Measurements from ENCODE around the gene A3GALT2. TPM values are rescaled to one million over a fixed set of nuclear protein-coding genes. Genes with fewer than 3 reads are reported as not detected.

The A3GALT2 gene
- total and polyA plus RNA-seq, 4 donors, result not detected

GRCh38 chr1:33332357-33332789 is 11.5 kb upstream of the A3GALT2 start:
- H3K4me1 ChIP-seq (ENCODE audit: control insufficient read depth in 4 of 4, insufficient read depth in 4 of 4, low read length in 3 of 4), result peaks cover 18 to 58% (median 38%) of the 10 kb centered on the region in 4 donors
- 76% methylated on average over 10 of the region's 10 CpGs for WGBS
- no peak for DNase-seq (ENCODE audit: low spot score)

GRCh38 chr1:33331444-33332356 is 10.8 kb upstream of the A3GALT2 start:
- peak overlapping the region; percentile 11 for H3K27ac ChIP-seq (ENCODE audit: low read depth in 1 of 2, low read length in 2 of 2)
- no peaks in the 10 kb centered on the region for H3K27me3 ChIP-seq (ENCODE audit: control insufficient read depth in 4 of 4, insufficient read depth in 4 of 4, low read length in 3 of 4)
- WGBS, result 78% methylated on average over 10 of the region's 10 CpGs
- H3K4me3 ChIP-seq (ENCODE audit: low read depth in 1 of 3, low read length in 3 of 3), result no peak overlapping the region
- H3K9me3 ChIP-seq (ENCODE audit: control insufficient read depth in 4 of 4, low read length in 3 of 4), result no peaks in the 10 kb centered on the region
- peaks cover 16 to 60% (median 35%) of the 10 kb centered on the region in 4 donors for H3K4me1 ChIP-seq (ENCODE audit: control insufficient read depth in 4 of 4, insufficient read depth in 4 of 4, low read length in 3 of 4)
- DNase-seq (ENCODE audit: low spot score), result no peak
- peaks cover 25 to 65% (median 58%) of the 10 kb centered on the region in 4 donors for H3K36me3 ChIP-seq (ENCODE audit: control insufficient read depth in 4 of 4, insufficient read depth in 3 of 4, low read depth in 1 of 4, low read length in 3 of 4)
- H3K9ac ChIP-seq (ENCODE audit: low read depth in 1 of 2, low read length in 2 of 2), result no peak overlapping the region
- no peak for TF ChIP-seq FOXA1 (IDR thresholded peaks at IDR 0.05)
- no peak for TF ChIP-seq JUND (IDR thresholded peaks at IDR 0.05)
- TF ChIP-seq GABPA (IDR thresholded peaks at IDR 0.05 in 1 of 2, conservative IDR thresholded peaks at IDR 0.05 in 1 of 2), result no peak
- no peak for TF ChIP-seq RXRA (IDR thresholded peaks at IDR 0.05)
- no peak for TF ChIP-seq NR2F2 (IDR thresholded peaks at IDR 0.05)
- no peak for TF ChIP-seq ATF3 (IDR thresholded peaks at IDR 0.05)
- TF ChIP-seq RAD21 (IDR thresholded peaks at IDR 0.05), result no peak
- no peak for TF ChIP-seq FOXA2 (IDR thresholded peaks at IDR 0.05)
- TF ChIP-seq CTCF (IDR thresholded peaks at IDR 0.05; ENCODE audit: low read depth, low read length, missing input control), result no peak
- TF ChIP-seq YY1 (IDR thresholded peaks at IDR 0.05), result no peak
- no peak for TF ChIP-seq HNF4A (conservative IDR thresholded peaks at IDR 0.05)
- TF ChIP-seq EGR1 (IDR thresholded peaks at IDR 0.05; ENCODE audit: low read depth in 2 of 2), result no peak
- no peak for TF ChIP-seq TAF1 (conservative IDR thresholded peaks at IDR 0.05)
- TF ChIP-seq ZBTB33 (IDR thresholded peaks at IDR 0.05), result no peak
- no peak for TF ChIP-seq MAX (IDR thresholded peaks at IDR 0.05)
- no peak for TF ChIP-seq HNF4G (IDR thresholded peaks at IDR 0.05)
- no peak for TF ChIP-seq SP1 (IDR thresholded peaks at IDR 0.05)

More at GRCh38 chr1:33332357-33332789, 11.5 kb upstream of the A3GALT2 start:
- peak overlapping the region; percentile 11 for H3K27ac ChIP-seq (ENCODE audit: low read depth in 1 of 2, low read length in 2 of 2)
- peaks cover 24 to 58% (median 53%) of the 10 kb centered on the region in 4 donors for H3K36me3 ChIP-seq (ENCODE audit: control insufficient read depth in 4 of 4, insufficient read depth in 3 of 4, low read depth in 1 of 4, low read length in 3 of 4)
- no peak overlapping the region for H3K4me3 ChIP-seq (ENCODE audit: low read depth in 1 of 3, low read length in 3 of 3)
- no peak for TF ChIP-seq EGR1 (IDR thresholded peaks at IDR 0.05; ENCODE audit: low read depth in 2 of 2)
- no peak for TF ChIP-seq FOXA2 (IDR thresholded peaks at IDR 0.05)
- no peak for TF ChIP-seq TAF1 (conservative IDR thresholded peaks at IDR 0.05)
- TF ChIP-seq NR2F2 (IDR thresholded peaks at IDR 0.05), result no peak
- TF ChIP-seq YY1 (IDR thresholded peaks at IDR 0.05), result no peak
- no peak for TF ChIP-seq RAD21 (IDR thresholded peaks at IDR 0.05)
- no peak for TF ChIP-seq HNF4G (IDR thresholded peaks at IDR 0.05)
- no peak for TF ChIP-seq CTCF (IDR thresholded peaks at IDR 0.05; ENCODE audit: low read depth, low read length, missing input control)
- no peak for TF ChIP-seq SP1 (IDR thresholded peaks at IDR 0.05)
- TF ChIP-seq RXRA (IDR thresholded peaks at IDR 0.05), result no peak
- TF ChIP-seq HNF4A (conservative IDR thresholded peaks at IDR 0.05), result no peak
- no peak for TF ChIP-seq JUND (IDR thresholded peaks at IDR 0.05)
- no peak for TF ChIP-seq FOXA1 (IDR thresholded peaks at IDR 0.05)
- TF ChIP-seq GABPA (IDR thresholded peaks at IDR 0.05 in 1 of 2, conservative IDR thresholded peaks at IDR 0.05 in 1 of 2), result no peak
- no peak overlapping the region for H3K9ac ChIP-seq (ENCODE audit: low read depth in 1 of 2, low read length in 2 of 2)
- no peaks in the 10 kb centered on the region for H3K9me3 ChIP-seq (ENCODE audit: control insufficient read depth in 4 of 4, low read length in 3 of 4)
- H3K27me3 ChIP-seq (ENCODE audit: control insufficient read depth in 4 of 4, insufficient read depth in 4 of 4, low read length in 3 of 4), result no peaks in the 10 kb centered on the region
